HEK293T (cell line): Measurements from ENCODE around the gene BLTP2.

Source experiments
- CTCF ChIA-PET: fragments of 350-600 bp; formaldehyde crosslinking; extraction: SDS; loops from one replicate; lab custom pipeline; 2021; ENCODE audit warnings: antibody characterized with exemption, inconsistent platforms; lab: Yijun Ruan, JAX
- POLR2A ChIA-PET: fragments of 350-600 bp; formaldehyde crosslinking; extraction: SDS; loops from one replicate; lab custom pipeline; 2020; ENCODE audit warnings: antibody characterized with exemption, inconsistent platforms; lab: Yijun Ruan, JAX
- DNase-seq: peaks from one replicate; pipeline ENCODE4 v3.0.0; 2012; ENCODE audit warnings: mixed read lengths; ENCODE audit errors: extremely low spot score
- ARNT ChIP-seq: fragments of 450-650 bp; IDR thresholded peaks from 2 replicates; pipeline ENCODE4 v1.6.1; 2017; ENCODE audit warnings: mild to moderate bottlenecking
- BHLHE40 ChIP-seq: fragments of 450-650 bp; IDR thresholded peaks from 2 replicates; pipeline ENCODE4 v1.6.1; 2016; ENCODE audit warnings: mild to moderate bottlenecking, moderate library complexity, borderline replicate concordance
- CTBP1 ChIP-seq: fragments of 450-650 bp; IDR thresholded peaks from 2 replicates; pipeline ENCODE4 v1.6.1; 2016; ENCODE audit warnings: borderline replicate concordance
- ELF4 ChIP-seq: fragments of 450-650 bp; IDR thresholded peaks from 2 replicates; pipeline ENCODE4 v1.6.1; 2017; ENCODE audit warnings: antibody characterized with exemption
- FOXA1 ChIP-seq: fragments of 450-650 bp; IDR thresholded peaks from 2 replicates; pipeline ENCODE4 v1.6.1; 2016; ENCODE audit warnings: mild to moderate bottlenecking
- FOXK2 ChIP-seq: fragments of 450-650 bp; IDR thresholded peaks from 2 replicates; pipeline ENCODE4 v1.6.1; 2016; ENCODE audit warnings: mild to moderate bottlenecking
- FOXM1 ChIP-seq: fragments of 450-650 bp; IDR thresholded peaks from 2 replicates; pipeline ENCODE4 v1.6.1; 2017; ENCODE audit warnings: mild to moderate bottlenecking, borderline replicate concordance
- HDGF ChIP-seq: fragments of 450-650 bp; IDR thresholded peaks from 2 replicates; pipeline ENCODE4 v1.6.1; 2017; ENCODE audit warnings: antibody characterized with exemption, borderline replicate concordance
- L3MBTL2 ChIP-seq: fragments of 450-650 bp; conservative IDR thresholded peaks from 2 replicates; pipeline ENCODE4 v1.6.1; 2016; ENCODE audit warnings: mild to moderate bottlenecking
- LEF1 ChIP-seq: fragments of 450-650 bp; IDR thresholded peaks from 2 replicates; pipeline ENCODE4 v1.6.1; 2017; ENCODE audit warnings: mild to moderate bottlenecking, borderline replicate concordance
- NFRKB ChIP-seq: fragments of 450-650 bp; IDR thresholded peaks from 2 replicates; pipeline ENCODE4 v1.6.1; 2016; ENCODE audit warnings: mild to moderate bottlenecking, moderate library complexity
- PKNOX1 ChIP-seq: fragments of 450-650 bp; IDR thresholded peaks from 2 replicates; pipeline ENCODE4 v1.6.1; 2016
- SP1 ChIP-seq: fragments of 450-650 bp; IDR thresholded peaks from 2 replicates; pipeline ENCODE4 v1.6.1; 2017
- SUZ12 ChIP-seq: fragments of 450-650 bp; IDR thresholded peaks from 2 replicates; pipeline ENCODE4 v1.6.1; 2016; ENCODE audit warnings: mild to moderate bottlenecking
- TARDBP ChIP-seq: fragments of 450-650 bp; IDR thresholded peaks from 2 replicates; pipeline ENCODE4 v1.6.1; 2016
- ZNF384 ChIP-seq: fragments of 450-650 bp; IDR thresholded peaks from 2 replicates; pipeline ENCODE4 v1.6.1; 2016

BLTP2 gene

DNA sequence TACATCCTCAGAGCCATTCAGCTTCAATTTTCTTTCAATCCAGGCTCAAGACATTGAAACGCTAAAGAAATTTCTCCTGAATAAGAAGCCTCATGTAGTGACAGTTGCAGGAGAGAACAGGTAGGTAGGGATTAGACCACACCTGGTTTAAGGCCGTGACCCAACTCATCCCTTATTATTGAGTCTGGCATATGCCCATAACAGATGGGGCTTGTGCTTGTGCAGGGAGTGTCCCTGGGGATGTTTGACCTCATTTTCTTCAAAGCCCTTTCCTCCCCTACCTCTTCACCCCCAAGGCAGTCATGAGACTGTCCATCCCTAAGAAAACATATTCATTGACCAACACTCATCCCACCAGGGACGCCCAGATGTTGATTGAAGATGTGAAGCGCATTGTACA is 41.3 kb upstream of the BLTP2 start:
- TF ChIP-seq BHLHE40 = no peak
- no peak for TF ChIP-seq SUZ12
- TF ChIP-seq SP1 = no peak
- TF ChIP-seq ELF4 = no peak
- no peak for TF ChIP-seq L3MBTL2
- no peak for TF ChIP-seq TARDBP
- no peak for TF ChIP-seq FOXA1
- no peak for TF ChIP-seq LEF1
- no peak for TF ChIP-seq HDGF
- no peak for TF ChIP-seq ARNT
- TF ChIP-seq PKNOX1 = no peak
- no peak for TF ChIP-seq FOXM1
- TF ChIP-seq NFRKB = no peak
- TF ChIP-seq FOXK2 = no peak
- no peak for DNase-seq
- POLR2A ChIA-PET = interaction anchor here (0.6 kb wide), 1 partner anchor 9 kb away, joined by 3 read pairs; no protein-coding TSS in a partner anchor
- CTCF ChIA-PET = interaction anchor here (0.6 kb wide), 1 partner anchor 39 kb away, joined by 6 read pairs; no protein-coding TSS in a partner anchor

DNA sequence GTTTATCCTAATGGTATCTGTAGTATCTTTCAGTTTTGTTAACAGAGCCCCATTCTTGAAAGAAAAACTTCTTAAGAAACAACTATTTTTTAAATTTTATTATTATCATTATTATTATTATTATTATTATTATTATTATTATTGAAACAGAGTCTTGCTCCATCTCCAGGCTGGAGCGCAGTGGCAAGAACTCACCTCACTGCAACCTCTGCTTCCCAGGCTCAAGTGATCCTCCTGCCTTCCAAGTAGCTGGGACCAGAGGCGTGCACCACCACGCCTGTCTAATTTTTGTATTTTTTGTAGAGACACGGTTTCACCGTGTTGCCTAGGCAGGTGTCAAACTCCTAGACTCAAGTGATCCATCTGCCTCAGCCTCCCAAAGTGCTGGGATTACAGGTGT is 40.4 kb upstream of the BLTP2 start:
- POLR2A ChIA-PET = interaction anchor here (2.0 kb wide), 1 partner anchor 36 kb away, joined by 4 read pairs; no protein-coding TSS in a partner anchor
- no peak for TF ChIP-seq FOXK2
- no peak for DNase-seq
- CTCF ChIA-PET = interaction anchor here (0.7 kb wide), 1 partner anchor 15 kb away, joined by 3 read pairs; no protein-coding TSS in a partner anchor

DNA sequence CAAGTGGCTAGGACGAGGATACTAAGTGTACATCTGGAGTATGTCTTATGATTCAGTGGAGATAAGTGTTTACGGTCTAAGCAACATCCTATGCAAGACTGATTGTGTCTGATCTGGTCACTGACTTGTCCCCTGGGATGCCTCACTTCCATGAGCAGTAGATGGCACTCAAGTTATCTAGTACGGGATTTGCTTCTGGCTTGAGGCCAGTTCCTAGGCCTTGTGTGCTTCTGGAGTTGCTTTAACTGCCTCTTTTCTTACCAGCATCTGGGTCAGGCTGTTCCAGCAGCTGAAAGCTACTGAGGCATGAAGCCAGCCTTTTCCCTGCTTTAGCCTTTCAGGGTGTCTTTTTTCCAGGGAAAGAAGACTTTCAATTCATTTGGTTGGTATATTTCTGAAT is 40.0 kb upstream of the BLTP2 start:
- CTCF ChIA-PET = no interaction called here

GRCh38 chr17:28682655-28683054 is 37.7 kb upstream of the BLTP2 start:
- no peak for DNase-seq
- no peak for TF ChIP-seq ELF4
- TF ChIP-seq ARNT = no peak
- no peak for TF ChIP-seq BHLHE40
- TF ChIP-seq ZNF384 = no peak
- no peak for TF ChIP-seq HDGF
- TF ChIP-seq L3MBTL2 = no peak
- no peak for TF ChIP-seq CTBP1
- TF ChIP-seq LEF1 = no peak
- no peak for TF ChIP-seq PKNOX1
- TF ChIP-seq SP1 = no peak
- no peak for TF ChIP-seq FOXK2
- TF ChIP-seq FOXA1 = no peak
- TF ChIP-seq NFRKB = no peak
- no peak for TF ChIP-seq SUZ12
- TF ChIP-seq FOXM1 = no peak
- ChIA-PET CTCF (no interaction called here), POLR2A (interaction anchor here (1.2 to 4.1 kb wide), 4 partner anchors 11 to 37 kb away, joined by 3 to 14 read pairs (median 8); partner anchors contain the start of genes PROCA1, RPL23A, SDF2 and SUPT6H)

More for the DNA sequence above, 40.0 kb upstream of the BLTP2 start:
- DNase-seq = no peak
- POLR2A ChIA-PET = interaction anchor here (2.0 kb wide), 1 partner anchor 36 kb away, joined by 4 read pairs; no protein-coding TSS in a partner anchor
- TF ChIP-seq FOXM1 (no peak), NFRKB (no peak), TARDBP (no peak), ARNT (no peak), L3MBTL2 (no peak), PKNOX1 (no peak), LEF1 (no peak), SUZ12 (no peak), FOXK2 (no peak), CTBP1 (no peak), BHLHE40 (no peak), FOXA1 (no peak)

DNA sequence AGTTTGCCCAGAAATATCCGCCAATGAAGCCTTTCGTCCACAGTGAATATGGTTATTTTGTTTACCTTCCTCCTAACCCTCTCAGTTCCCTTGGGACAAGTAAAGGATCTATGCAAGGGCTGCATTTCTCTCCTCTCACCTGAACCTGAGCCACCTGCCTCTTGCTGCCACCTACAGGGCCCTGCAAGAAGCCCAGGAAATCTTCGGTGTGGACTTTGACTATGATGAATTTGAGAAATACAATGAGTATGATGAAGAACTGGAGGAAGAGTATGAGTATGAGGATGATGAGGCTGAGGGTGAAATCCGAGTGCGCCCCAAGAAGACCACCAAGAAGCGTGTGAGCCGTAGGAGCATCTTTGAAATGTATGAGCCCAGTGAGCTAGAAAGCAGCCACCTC is 31.0 kb upstream of the BLTP2 start:
- DNase-seq = no peak
- ChIA-PET POLR2A (interaction anchor here (1.3 to 1.7 kb wide), 2 partner anchors 18 to 43 kb away, joined by 4 to 5 read pairs; partner anchors contain the start of gene RPL23A), CTCF (interaction anchor here (0.5 to 0.6 kb wide), 2 partner anchors 21 to 29 kb away, joined by 3 read pairs; no protein-coding TSS in a partner anchor)
- TF ChIP-seq PKNOX1 (no peak), SUZ12 (no peak), L3MBTL2 (no peak), CTBP1 (no peak), FOXK2 (no peak), HDGF (no peak), FOXM1 (no peak), LEF1 (no peak), ARNT (no peak), NFRKB (no peak), ELF4 (no peak), TARDBP (no peak), SP1 (no peak), ZNF384 (no peak)

DNA sequence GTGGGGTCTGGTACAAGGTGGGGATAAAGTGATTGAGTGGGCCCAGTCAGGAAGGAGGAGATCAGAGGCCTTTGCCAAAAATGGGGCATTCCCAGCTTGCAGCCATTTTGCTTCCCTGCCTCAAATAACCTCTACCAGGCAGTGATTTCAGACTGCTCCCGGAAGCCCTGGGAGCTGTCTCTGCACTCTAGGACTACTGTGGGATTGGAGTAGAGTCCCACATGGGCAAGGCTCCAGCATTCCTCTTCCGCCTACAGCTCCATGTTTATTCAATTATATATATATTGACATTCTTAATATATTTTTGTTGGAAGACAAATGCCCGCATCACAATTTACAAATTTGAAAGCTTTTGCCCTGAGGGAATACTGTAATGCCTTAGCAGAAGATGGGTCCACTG is 30.5 kb upstream of the BLTP2 start:
- CTCF ChIA-PET = interaction anchor here (0.6 to 0.8 kb wide), 2 partner anchors 22 to 28 kb away, joined by 3 to 4 read pairs; no protein-coding TSS in a partner anchor
- TF ChIP-seq SUZ12 (no peak), FOXM1 (no peak), ZNF384 (no peak), LEF1 (no peak), FOXA1 (no peak), CTBP1 (no peak)
- no peak for DNase-seq
- POLR2A ChIA-PET = interaction anchor here (1.1 to 1.7 kb wide), 4 partner anchors 10 to 44 kb away, joined by 3 to 5 read pairs (median 4); partner anchors contain the start of genes RPL23A, SDF2 and SUPT6H
